ENCODE data around the gene PLA2G4B.
"Not testable (repeated sequence)": the region's sequence is repeated elsewhere in the genome, so short reads cannot be mapped to it uniquely, and the experiment has no call there.

Gene PLA2G4B

GRCh38 chr15:41823502-41823901 lies 15.1 kb upstream of the PLA2G4B start:
- intact Hi-C loops (cut with DNase I), result no loop called here
- DNase-seq, result no peak

- intact Hi-C loops (cut with DNase I), result no loop called here
- DNase-seq, result no peak
Measured at GRCh38 chr15:41824062-41824745, 14.4 kb upstream of the PLA2G4B start.

GRCh38 chr15:41825145-41825544 lies 13.5 kb upstream of the PLA2G4B start:
- intact Hi-C loops (cut with DNase I), result no loop called here
- no peak for DNase-seq

- intact Hi-C loops (cut with DNase I), result no loop called here
- DNase-seq, result no peak
Measured at GRCh38 chr15:41825572-41826535, 12.8 kb upstream of the PLA2G4B start.

- intact Hi-C loops (cut with DNase I), result no loop called here
- DNase-seq, result peak in 21 of 42 donors; percentile 16 to 54 (median 32)
Measured at GRCh38 chr15:41827290-41827879, 11.3 kb upstream of the PLA2G4B start.

- DNase-seq, result peak; percentile 80 to 99 (median 96)
- intact Hi-C loops (cut with DNase I), result no loop called here
Measured at GRCh38 chr15:41827880-41828806, 10.5 kb upstream of the PLA2G4B start, which contains the start of gene JMJD7. Gene JMJD7 (plus strand): TSS chr15:41828092. CDS start chr15:41828125, 33 bp downstream.

GRCh38 chr15:41828807-41829141 lies 9.9 kb upstream of the PLA2G4B start:
- intact Hi-C loops (cut with DNase I), result no loop called here
- DNase-seq, result no peak

GRCh38 chr15:41829959-41830646 lies 8.5 kb upstream of the PLA2G4B start:
- DNase-seq, result no peak
- intact Hi-C loops (cut with DNase I), result no loop called here

- DNase-seq; intact Hi-C loops (cut with DNase I): not testable (repeated sequence)
Measured at GRCh38 chr15:41831291-41831690, 7.4 kb upstream of the PLA2G4B start.

- DNase-seq, result no peak
- intact Hi-C loops (cut with DNase I), result no loop called here
Measured at GRCh38 chr15:41832208-41832607, 6.4 kb upstream of the PLA2G4B start.

GRCh38 chr15:41832875-41833274 lies 5.8 kb upstream of the PLA2G4B start:
- intact Hi-C loops (cut with DNase I), result no loop called here
- DNase-seq, result no peak

- DNase-seq, result no peak
- intact Hi-C loops (cut with DNase I), result no loop called here
Measured at GRCh38 chr15:41834096-41834495, 4.6 kb upstream of the PLA2G4B start.

GRCh38 chr15:41836073-41836472 lies 2.6 kb upstream of the PLA2G4B start:
- DNase-seq, result no peak
- intact Hi-C loops (cut with DNase I), result no loop called here

- DNase-seq, result no peak
- intact Hi-C loops (cut with DNase I), result no loop called here
Measured at GRCh38 chr15:41836713-41837454, 1.8 kb upstream of the PLA2G4B start.

- no peak for DNase-seq
- intact Hi-C loops (cut with DNase I), result no loop called here
Measured at GRCh38 chr15:41839781-41840491, 1.3 kb downstream of the PLA2G4B start.

GRCh38 chr15:41840673-41841072 lies 2.0 kb downstream of the PLA2G4B start:
- intact Hi-C loops (cut with DNase I), result no loop called here
- no peak for DNase-seq

- no peak for DNase-seq
- intact Hi-C loops (cut with DNase I), result no loop called here
Measured at GRCh38 chr15:41841131-41841530, 2.5 kb downstream of the PLA2G4B start.

Data from head of caudate nucleus (tissue), 42 donors.